GM23338 (cell line): ENCODE results near the gene NUDC. TPM values are rescaled to one million over a fixed set of nuclear protein-coding genes. Genes with fewer than 3 reads are reported as not detected.

ENCODE experiments used
- ATAC-seq: fragments of 200-7000 bp; cut with Tn5 transposase; 3 replicates; pipeline ENCODE4 v1.9.1; 2020
- DNase-seq: peaks from one replicate; pipeline ENCODE4 v3.0.0-alpha.2; 2015; ENCODE audit warnings: low spot score
- H2AFZ ChIP-seq: fragments of 200-600 bp; sonication (generic); 2 replicates; pipeline ENCODE4 v1.8.0; 2016; ENCODE audit warnings: antibody characterized with exemption, mild to moderate bottlenecking, moderate library complexity
- H3F3A ChIP-seq: fragments of 200-600 bp; sonication (generic); replicated peaks from 2 replicates; pipeline ENCODE4 v1.8.0; 2017; ENCODE audit warnings: antibody characterized with exemption, mixed run types, low read depth
- H3K27ac ChIP-seq: fragments of 200-600 bp; sonication (generic); 2 replicates; pipeline ENCODE4 v1.6.1; 2016; ENCODE audit warnings: low read depth
- H3K27me3 ChIP-seq: fragments of 200-600 bp; sonication (generic); 2 replicates; pipeline ENCODE4 v1.8.0; 2016; ENCODE audit warnings: mild to moderate bottlenecking, mixed run types, moderate library complexity; ENCODE audit not compliant: insufficient read depth
- H3K36me3 ChIP-seq: fragments of 200-600 bp; sonication (generic); 2 replicates; pipeline ENCODE4 v1.8.0; 2016; ENCODE audit warnings: mild to moderate bottlenecking; ENCODE audit not compliant: insufficient read depth
- H3K4me1 ChIP-seq: fragments of 200-600 bp; sonication (generic); 2 replicates; pipeline ENCODE4 v1.8.0; 2016; ENCODE audit warnings: mild to moderate bottlenecking, moderate library complexity; ENCODE audit not compliant: insufficient read depth
- H3K4me2 ChIP-seq: fragments of 200-600 bp; sonication (generic); 2 replicates; pipeline ENCODE4 v1.7.1; 2017; ENCODE audit warnings: mixed run types
- H3K4me3 ChIP-seq: fragments of 200-600 bp; sonication (generic); 2 replicates; pipeline ENCODE4 v1.6.1; 2016; ENCODE audit warnings: mixed run types
- H3K79me2 ChIP-seq: fragments of 200-600 bp; sonication (generic); replicated peaks from 2 replicates; pipeline ENCODE4 v1.8.0; 2017; ENCODE audit warnings: mild to moderate bottlenecking; ENCODE audit not compliant: insufficient read depth
- H3K9me2 ChIP-seq: fragments of 200-600 bp; sonication (generic); 2 replicates; pipeline ENCODE4 v1.8.0; 2017; ENCODE audit not compliant: insufficient read depth
- H4K20me1 ChIP-seq: fragments of 200-600 bp; sonication (generic); replicated peaks from 2 replicates; pipeline ENCODE4 v1.8.0; 2017; ENCODE audit warnings: mild to moderate bottlenecking; ENCODE audit not compliant: insufficient read depth
- H3K27ac Mint-ChIP-seq: 2 replicates; pipeline ENCODE4 v1.8.0; 2020; ENCODE audit warnings: inconsistent platforms, mild to moderate bottlenecking, moderate library complexity, mixed read lengths
- H3K27me3 Mint-ChIP-seq: 3 replicates; pipeline ENCODE4 v1.8.0; 2022; ENCODE audit warnings: low read depth, mild to moderate bottlenecking, moderate library complexity, mixed read lengths, inconsistent platforms; ENCODE audit not compliant: insufficient read depth, poor library complexity
- H3K36me3 Mint-ChIP-seq: 3 replicates; pipeline ENCODE4 v1.8.0; 2021; ENCODE audit warnings: low read depth, mild to moderate bottlenecking, inconsistent platforms, moderate library complexity, mixed read lengths
- H3K4me1 Mint-ChIP-seq: 3 replicates; pipeline ENCODE4 v1.8.0; 2020; ENCODE audit warnings: mild to moderate bottlenecking, inconsistent platforms, mixed read lengths
- H3K4me3 Mint-ChIP-seq: 3 replicates; pipeline ENCODE4 v1.8.0; 2021; ENCODE audit warnings: moderate library complexity, mild to moderate bottlenecking, inconsistent platforms, mixed read lengths
- H3K9me3 Mint-ChIP-seq: 3 replicates; pipeline ENCODE4 v1.8.0; 2020; ENCODE audit warnings: moderate library complexity, mild to moderate bottlenecking, inconsistent platforms, mixed read lengths
- CREB1 ChIP-seq: fragments of 250-450 bp; sonication (Bioruptor Pico); IDR thresholded peaks from 2 replicates; pipeline ENCODE4 v1.5.0; 2020; ENCODE audit warnings: low read depth, mild to moderate bottlenecking, moderate library complexity
- CTCF ChIP-seq, 2 experiments: fragments of 200-600 bp in 1 of 2; sonication (generic) in 1 of 2; conservative IDR thresholded peaks; 2 replicates each; pipeline versions ENCODE4 v1.5.1 to v1.6.1; 2016 to 2017; ENCODE audit warnings: antibody characterized with exemption in 2 of 2, low read depth in 2 of 2, mild to moderate bottlenecking in 2 of 2, moderate library complexity in 1 of 2
- ETS1 ChIP-seq: IDR thresholded peaks from 2 replicates; pipeline ENCODE4 v1.6.1; 2016; ENCODE audit warnings: antibody characterized with exemption
- EZH2 ChIP-seq: fragments of 200-600 bp; sonication (generic); IDR thresholded peaks from one replicate; pipeline ENCODE4 v1.8.0; 2017; ENCODE audit warnings: antibody characterized with exemption, mild to moderate bottlenecking, low read depth; ENCODE audit not compliant: unreplicated experiment
- EZH2phosphoT487 ChIP-seq: fragments of 200-600 bp; sonication (generic); IDR thresholded peaks from one replicate; pipeline ENCODE4 v1.8.1; 2018; ENCODE audit warnings: antibody characterized with exemption; ENCODE audit not compliant: unreplicated experiment
- NANOG ChIP-seq: IDR thresholded peaks from 2 replicates; pipeline ENCODE4 v1.6.1; 2016; ENCODE audit warnings: antibody characterized with exemption, borderline replicate concordance
- POLR2AphosphoS5 ChIP-seq: IDR thresholded peaks from 2 replicates; pipeline ENCODE4 v1.6.1; 2016; ENCODE audit warnings: antibody characterized with exemption, low read depth
- REST ChIP-seq: IDR thresholded peaks from one replicate; pipeline ENCODE4 v1.6.1; 2018; ENCODE audit warnings: antibody characterized with exemption; ENCODE audit not compliant: unreplicated experiment
- STAT1 ChIP-seq: IDR thresholded peaks from one replicate; pipeline ENCODE4 v1.6.1; 2016; ENCODE audit warnings: antibody characterized with exemption; ENCODE audit not compliant: unreplicated experiment
- ZNF114 ChIP-seq: fragments of 250-450 bp; sonication (Bioruptor Pico); IDR thresholded peaks from 2 replicates; pipeline ENCODE4 v1.5.0; 2020; ENCODE audit warnings: mild to moderate bottlenecking, moderate library complexity
- ZNF331 ChIP-seq: fragments of 250-450 bp; sonication (Bioruptor Pico); IDR thresholded peaks from 2 replicates; pipeline ENCODE4 v1.5.0; 2020; ENCODE audit warnings: low read depth, mild to moderate bottlenecking, moderate library complexity
- ZNF462 ChIP-seq: fragments of 250-450 bp; sonication (Bioruptor Pico); IDR thresholded peaks from 2 replicates; pipeline ENCODE4 v1.5.0; 2020; ENCODE audit warnings: mild to moderate bottlenecking, moderate library complexity
- polyA plus RNA-seq: library from polyadenylated mRNA; unstranded; fragments of >200 nt; fragmentation: Nextera tagmentation; extraction: Ambion mirVana; gene quantifications from 2 replicates; pipeline ENCODE4 v1.2.1, GENCODE V29; 2016
- total RNA-seq: library from RNA; depleted of rRNA; stranded (reverse); fragments of >200 nt; shearing (Covaris generic); gene quantifications from 2 replicates; pipeline ENCODE4 v1.2.3, GENCODE V29; 2014

NUDC gene
- total and polyA plus RNA-seq, 2 experiments from 2014 or later: 96.2 to 224 TPM

- no peak for TF ChIP-seq ETS1
- TF ChIP-seq ZNF331 (CRISPR knock-in tag): no peak
Observed at GRCh38 chr1:26961826-26962225, 40.3 kb downstream of the NUDC start (continued).

- DNase-seq (no peak), ATAC-seq (no peak)
- Mint-ChIP-seq H3K4me3 (no peak overlapping the region), H3K27me3 (peaks cover 15% of the 10 kb centered on the region), H3K4me1 (peaks cover 12% of the 10 kb centered on the region; the same call in 2 of the 3 replicates), H3K27ac (no peak overlapping the region), H3K9me3 (no peaks in the 10 kb centered on the region), H3K36me3 (no peaks in the 10 kb centered on the region; the same call in 2 of the 3 replicates)
- Histone ChIP-seq H3K9me2 (no peaks in the 10 kb centered on the region), H3K4me3 (no peak overlapping the region), H3K4me2 (no peak overlapping the region), H3F3A (peaks cover 4% of the 10 kb centered on the region; the same call in 1 of the 2 replicates), H2AFZ (no peak overlapping the region), H4K20me1 (no peaks in the 10 kb centered on the region), H3K36me3 (no peaks in the 10 kb centered on the region), H3K79me2 (no peaks in the 10 kb centered on the region), H3K4me1 (peaks cover 18% of the 10 kb centered on the region; the same call in 1 of the 2 replicates), H3K27me3 (no peaks in the 10 kb centered on the region), H3K27ac (no peak overlapping the region)
- TF ChIP-seq ZNF462 (CRISPR knock-in tag): no peak
- TF ChIP-seq NANOG: no peak
- TF ChIP-seq STAT1: no peak
- no peak for TF ChIP-seq ZNF114 (CRISPR knock-in tag)
- TF ChIP-seq EZH2phosphoT487: no peak
- no peak for TF ChIP-seq EZH2
- TF ChIP-seq CREB1 (CRISPR knock-in tag): no peak
- no peak for TF ChIP-seq CTCF (conservative IDR thresholded peaks at IDR 0.05; ENCODE audit: low read depth in 2 of 2)
- TF ChIP-seq ETS1: no peak
- no peak for TF ChIP-seq POLR2AphosphoS5
- no peak for TF ChIP-seq REST
Observed at GRCh38 chr1:26965213-26965612, 43.7 kb downstream of the NUDC start.
